ENCODE measurements around the gene ADCYAP1. TPM values are rescaled to one million over a fixed set of nuclear protein-coding genes. Genes with fewer than 3 reads are reported as not detected.

Gene ADCYAP1
- total and polyA plus RNA-seq, 11 donors: 0.08 to 2.5 (median 0.27) TPM; not detected in 5

Other genes with a start within 250 kb of the ADCYAP1 start
- gene TYMS, start 247.2 kb upstream of the ADCYAP1 start, total RNA-seq: 10 to 100 TPM in 1 of 9 donors, 1 to 10 TPM in 7, not detected in 1; 1.4 to 32.3 (median 2.7) TPM
- gene TYMS, start 247.2 kb upstream of the ADCYAP1 start, polyA plus RNA-seq: under 1 TPM; 0.34 to 1.00 TPM
- gene ENOSF1, start 192.2 kb upstream of the ADCYAP1 start, total RNA-seq: 10 to 100 TPM; 14.1 to 38.7 (median 22.2) TPM
- gene ENOSF1, start 192.2 kb upstream of the ADCYAP1 start, polyA plus RNA-seq: 10 to 100 TPM in 1 of 2 donors, 1 to 10 TPM in 1; 9.9 to 28.8 TPM
- 10 to 100 TPM; 18.1 to 50.2 (median 23.5) TPM for gene YES1, start 92.6 kb upstream of the ADCYAP1 start, total RNA-seq
- 10 to 100 TPM in 1 of 2 donors, 1 to 10 TPM in 1; 7.1 to 25.1 TPM for gene YES1, start 92.6 kb upstream of the ADCYAP1 start, polyA plus RNA-seq

Data from heart left ventricle (tissue), 11 donors.